Muscle layer of duodenum (tissue), 2 donors: ENCODE measurements around the gene SDK1.
"Not testable (repeated sequence)": the region's sequence is repeated elsewhere in the genome, so short reads cannot be mapped to it uniquely, and the experiment has no call there.

ENCODE experiments used
- H3K27ac ChIP-seq: one replicate; pipeline ENCODE4 v1.7.0; 2013; ENCODE audit warnings: mild to moderate bottlenecking, low read length
- H3K27me3 ChIP-seq: one replicate; pipeline ENCODE4 v1.7.0; 2013; ENCODE audit warnings: low read depth, mild to moderate bottlenecking, control low read depth, low read length
- H3K36me3 ChIP-seq, 2 donors: one replicate each; pipeline ENCODE4 v1.7.0; 2013; ENCODE audit warnings: low read length in 2 of 2, control low read depth in 1 of 2, mild to moderate bottlenecking in 1 of 2; ENCODE audit not compliant: insufficient read depth in 2 of 2, control insufficient read depth in 1 of 2
- H3K4me1 ChIP-seq, 2 donors: one replicate each; pipeline ENCODE4 v1.7.0; 2013; ENCODE audit warnings: low read length in 2 of 2, mild to moderate bottlenecking in 2 of 2, control low read depth in 1 of 2, moderate library complexity in 1 of 2; ENCODE audit not compliant: insufficient read depth in 2 of 2, control insufficient read depth in 1 of 2
- H3K4me3 ChIP-seq, 2 donors: one replicate each; pipeline ENCODE4 v1.7.0; 2013; ENCODE audit warnings: low read length in 2 of 2, low read depth in 1 of 2, mild to moderate bottlenecking in 1 of 2
- H3K9me3 ChIP-seq, 2 donors: one replicate each; pipeline ENCODE4 v1.7.0; 2013; ENCODE audit warnings: low read length in 2 of 2, control low read depth in 1 of 2, mild to moderate bottlenecking in 1 of 2; ENCODE audit not compliant: control insufficient read depth in 1 of 2
- donor health status: healthy.

The SDK1 gene

GRCh38 chr7:4093035-4093434 is 792.0 kb downstream of the SDK1 start:
- Histone ChIP-seq H3K27me3 (no peaks in the 10 kb centered on the region), H3K4me1 (no peaks in the 10 kb centered on the region), H3K27ac (no peak overlapping the region), H3K36me3 (peaks cover 0 to 5% of the 10 kb centered on the region in 2 donors), H3K4me3 (no peak overlapping the region), H3K9me3 (peaks cover 0 to 9% of the 10 kb centered on the region in 2 donors)

- Histone ChIP-seq H3K4me3 (no peak overlapping the region), H3K4me1 (no peaks in the 10 kb centered on the region)
Measured at GRCh38 chr7:4093483-4093882, 792.4 kb downstream of the SDK1 start.

DNA sequence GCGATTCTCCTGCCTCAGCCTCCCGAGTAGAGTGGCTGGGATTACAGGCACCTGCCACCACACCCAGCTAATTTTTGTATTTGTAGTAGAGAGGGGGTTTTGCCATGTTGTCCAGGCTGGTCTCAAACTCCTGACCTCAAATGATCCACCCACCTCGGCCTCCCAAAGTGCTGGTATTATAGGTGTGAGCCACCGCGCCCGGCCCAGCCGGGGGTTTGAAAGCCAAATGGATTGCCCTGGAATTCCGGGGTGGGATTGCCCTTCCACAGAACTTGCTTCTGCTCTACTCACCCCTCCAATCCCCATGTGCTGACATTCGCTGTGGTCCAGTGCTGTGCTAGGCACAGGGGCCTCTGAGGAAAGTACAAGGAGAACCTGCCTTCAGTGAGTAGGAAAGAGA is 793.1 kb downstream of the SDK1 start:
- not testable (repeated sequence) for H3K4me1 ChIP-seq, H3K4me3 ChIP-seq, H3K36me3 ChIP-seq, H3K27me3 ChIP-seq, H3K9me3 ChIP-seq, H3K27ac ChIP-seq

More at GRCh38 chr7:4093483-4093882, 792.4 kb downstream of the SDK1 start:
- Histone ChIP-seq H3K9me3 (peaks cover 0 to 9% of the 10 kb centered on the region in 2 donors), H3K36me3 (peaks cover 0 to 5% of the 10 kb centered on the region in 2 donors), H3K27ac (no peak overlapping the region), H3K27me3 (no peaks in the 10 kb centered on the region)

DNA sequence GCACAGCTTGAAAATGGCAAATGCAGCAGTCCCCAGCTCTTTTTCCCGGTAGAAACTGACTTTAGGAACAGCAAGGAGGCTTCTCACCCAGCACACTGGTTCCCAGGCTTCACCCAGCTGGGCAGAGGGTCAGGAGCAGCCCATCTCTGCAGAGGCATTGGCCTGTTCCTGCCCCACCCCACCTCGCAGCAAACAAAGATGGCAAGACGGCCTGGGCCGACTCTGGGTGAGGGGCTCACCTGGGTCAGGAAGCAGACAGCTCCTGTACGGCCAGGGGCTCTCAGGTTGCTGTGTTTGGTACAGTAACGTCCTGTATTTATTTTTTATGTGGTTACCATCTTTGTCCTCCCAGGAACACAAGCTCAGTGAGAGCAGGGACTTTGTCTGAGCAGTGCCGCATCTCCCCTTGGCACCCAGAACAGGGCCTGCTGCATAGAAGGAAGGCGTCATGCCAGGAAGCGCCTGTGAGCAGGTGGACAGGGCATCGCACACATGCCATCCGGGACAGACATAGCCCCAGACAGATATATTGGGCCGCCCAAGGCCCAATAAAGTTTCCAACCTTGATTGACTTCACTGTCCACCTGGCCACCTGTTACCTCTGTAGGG is 796.1 kb downstream of the SDK1 start:
- Histone ChIP-seq H3K4me1 (no peaks in the 10 kb centered on the region), H3K36me3 (no peaks in the 10 kb centered on the region), H3K9me3 (no peaks in the 10 kb centered on the region), H3K4me3 (no peak overlapping the region), H3K27me3 (no peaks in the 10 kb centered on the region), H3K27ac (no peak overlapping the region)

DNA sequence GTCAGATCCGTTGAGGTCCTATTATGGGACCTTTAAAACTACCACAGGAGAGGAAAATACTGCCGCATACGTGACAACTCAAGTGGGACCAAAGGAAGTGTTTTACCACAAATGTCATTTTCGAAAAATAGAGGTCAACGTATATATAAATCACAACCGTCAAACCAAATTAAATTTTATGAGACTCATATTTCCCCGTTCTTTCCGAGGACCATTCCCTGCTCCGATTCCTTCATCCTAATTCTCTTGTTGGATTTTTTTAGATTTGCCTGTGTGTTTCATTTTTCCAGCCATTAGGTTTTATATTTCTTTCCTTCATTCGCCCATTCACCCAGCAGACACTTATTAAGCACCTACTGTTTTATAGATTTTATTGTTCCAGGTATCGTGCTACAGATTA is 797.1 kb downstream of the SDK1 start:
- no peak overlapping the region for H3K4me3 ChIP-seq
- H3K27ac ChIP-seq = no peak overlapping the region
- H3K36me3 ChIP-seq = no peaks in the 10 kb centered on the region
- no peaks in the 10 kb centered on the region for H3K4me1 ChIP-seq
- no peaks in the 10 kb centered on the region for H3K27me3 ChIP-seq
- no peaks in the 10 kb centered on the region for H3K9me3 ChIP-seq

DNA sequence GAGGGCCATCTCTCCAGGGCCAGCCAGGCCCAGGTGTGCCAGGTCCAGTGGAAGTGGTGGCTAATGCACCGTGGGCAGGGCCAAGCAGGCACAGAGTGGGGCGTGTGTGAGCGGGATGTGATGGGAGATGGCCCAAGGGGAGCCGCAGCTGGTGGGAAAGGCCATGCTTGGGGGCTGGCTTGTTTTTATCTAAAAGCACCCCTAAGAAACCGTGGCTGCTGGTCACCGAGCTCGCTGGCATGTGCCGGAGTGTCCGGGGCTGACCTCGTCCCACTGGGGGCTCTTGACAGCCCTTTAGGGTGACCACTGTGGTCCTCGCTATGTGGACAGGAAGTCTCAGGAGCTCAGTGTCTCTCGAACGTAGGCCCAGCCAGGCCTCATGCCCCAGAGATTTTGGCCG is 798.6 kb downstream of the SDK1 start:
- H3K27ac ChIP-seq = no peak overlapping the region
- no peaks in the 10 kb centered on the region for H3K4me1 ChIP-seq
- no peaks in the 10 kb centered on the region for H3K9me3 ChIP-seq
- H3K27me3 ChIP-seq = no peaks in the 10 kb centered on the region
- no peak overlapping the region for H3K4me3 ChIP-seq
- no peaks in the 10 kb centered on the region for H3K36me3 ChIP-seq

DNA sequence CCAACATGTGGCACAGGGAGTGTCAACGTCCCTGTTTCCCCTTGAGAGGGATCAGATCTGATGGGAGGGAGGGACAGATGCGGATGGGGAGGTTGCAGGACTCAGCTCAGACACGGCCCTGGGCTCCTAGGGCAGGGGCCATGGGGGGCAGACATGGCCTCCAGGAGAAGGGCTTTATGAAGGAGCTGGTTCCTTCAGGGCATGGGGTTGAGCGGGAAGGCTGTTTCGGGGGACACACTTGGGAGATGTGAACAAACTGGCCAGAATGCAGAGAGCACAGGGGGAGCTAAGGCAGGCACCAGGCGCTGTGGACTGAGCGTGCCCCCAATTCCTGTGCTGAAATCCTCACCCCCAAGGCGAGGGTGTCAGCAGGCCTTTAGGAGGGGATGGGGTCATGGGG is 799.1 kb downstream of the SDK1 start:
- Histone ChIP-seq H3K9me3 (no peaks in the 10 kb centered on the region), H3K27ac (no peak overlapping the region), H3K36me3 (no peaks in the 10 kb centered on the region), H3K27me3 (no peaks in the 10 kb centered on the region), H3K4me1 (no peaks in the 10 kb centered on the region), H3K4me3 (no peak overlapping the region)

DNA sequence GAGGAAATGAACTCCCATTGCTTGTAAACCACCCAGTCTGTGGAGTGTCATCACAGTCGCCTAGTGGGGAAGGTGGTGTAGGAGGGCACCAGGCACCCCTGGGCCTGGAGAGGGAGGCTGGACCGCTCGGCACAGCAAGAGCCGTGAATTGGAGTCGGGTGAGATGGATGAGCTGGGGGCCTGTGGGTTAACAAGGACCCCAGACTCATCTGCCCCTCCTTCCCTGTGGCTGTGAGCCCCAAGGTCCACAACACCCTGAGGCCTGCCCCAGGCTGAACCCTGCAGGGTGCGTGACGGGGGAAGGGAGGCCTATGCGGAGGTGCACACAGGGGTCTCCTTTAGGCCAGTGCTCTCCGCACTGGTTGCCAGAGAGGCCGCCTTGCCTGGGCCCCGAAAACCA is 799.6 kb downstream of the SDK1 start:
- Histone ChIP-seq H3K4me3 (no peak overlapping the region), H3K27ac (no peak overlapping the region)

DNA sequence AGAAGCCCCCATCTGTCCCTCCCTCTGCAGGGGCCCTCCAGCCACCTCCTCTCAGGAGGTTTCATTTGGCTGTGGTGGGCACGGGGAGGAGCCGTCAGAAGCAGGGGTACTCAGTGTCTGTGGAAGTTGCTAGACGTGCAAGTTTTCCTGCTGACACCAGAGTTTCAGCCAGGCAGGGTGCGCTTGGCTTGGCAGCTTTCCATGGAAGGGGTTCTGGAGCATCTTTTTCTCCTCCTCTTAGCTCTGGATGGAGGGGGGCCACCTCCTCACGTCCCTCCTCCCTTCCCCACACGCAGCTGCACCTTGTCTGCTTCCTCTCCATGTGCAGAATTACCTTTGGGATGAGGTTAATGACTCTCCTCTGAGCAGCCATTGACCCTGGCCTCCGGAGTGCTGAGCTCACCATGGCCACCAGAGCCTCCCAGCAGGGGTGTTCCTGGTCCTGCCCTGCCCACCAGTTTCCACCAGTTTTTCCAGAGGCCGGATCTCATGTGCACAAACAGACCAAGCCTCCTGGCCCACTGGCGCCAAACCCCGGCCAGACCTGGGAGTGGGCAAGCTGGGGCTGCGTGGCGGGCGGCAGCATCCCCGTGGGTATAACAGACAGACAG is 801.3 kb downstream of the SDK1 start:
- no peak overlapping the region for H3K4me3 ChIP-seq
- no peaks in the 10 kb centered on the region for H3K36me3 ChIP-seq
- H3K27ac ChIP-seq = no peak overlapping the region
- no peaks in the 10 kb centered on the region for H3K4me1 ChIP-seq
- no peaks in the 10 kb centered on the region for H3K9me3 ChIP-seq
- no peaks in the 10 kb centered on the region for H3K27me3 ChIP-seq

More for the DNA sequence above, 799.6 kb downstream of the SDK1 start:
- Histone ChIP-seq H3K36me3 (no peaks in the 10 kb centered on the region), H3K27me3 (no peaks in the 10 kb centered on the region), H3K4me1 (no peaks in the 10 kb centered on the region), H3K9me3 (no peaks in the 10 kb centered on the region)

DNA sequence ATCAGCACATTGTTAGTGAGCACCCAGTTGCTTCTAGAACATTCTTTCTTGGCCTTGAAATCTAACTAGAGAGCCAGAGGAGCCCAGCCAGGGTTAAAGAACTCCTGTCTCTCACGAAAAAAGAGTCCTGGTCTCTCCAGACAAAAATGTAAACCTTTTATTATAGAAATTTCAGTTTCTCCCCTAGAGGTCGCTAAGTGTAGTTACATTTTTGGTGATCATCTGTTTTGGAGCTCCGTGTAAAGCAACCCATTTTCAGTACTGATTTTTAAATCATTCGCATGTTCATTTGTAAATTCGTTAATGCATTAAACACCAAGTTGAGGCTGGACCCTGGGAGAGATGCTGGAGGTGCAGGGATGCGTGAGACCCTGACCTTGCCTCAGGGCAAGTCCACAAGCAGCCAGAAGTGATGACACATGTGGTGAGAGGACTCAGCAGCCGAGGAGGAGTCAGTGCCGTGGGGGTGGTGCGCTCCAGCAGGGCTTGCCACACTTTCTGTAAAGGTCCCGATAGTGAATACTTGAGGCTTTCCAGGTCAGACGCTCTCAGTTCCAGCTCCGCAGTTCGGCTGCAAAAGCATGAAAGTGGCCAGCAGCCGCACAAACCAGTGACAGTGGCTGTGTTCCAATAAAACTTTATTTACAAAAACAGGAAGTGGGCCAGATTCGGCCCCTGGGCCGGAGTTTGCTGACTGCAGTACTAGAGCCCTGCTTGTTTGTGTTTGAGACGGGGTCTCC is 802.5 kb downstream of the SDK1 start:
- Histone ChIP-seq H3K4me3 (no peak overlapping the region), H3K27ac (no peak overlapping the region)

DNA sequence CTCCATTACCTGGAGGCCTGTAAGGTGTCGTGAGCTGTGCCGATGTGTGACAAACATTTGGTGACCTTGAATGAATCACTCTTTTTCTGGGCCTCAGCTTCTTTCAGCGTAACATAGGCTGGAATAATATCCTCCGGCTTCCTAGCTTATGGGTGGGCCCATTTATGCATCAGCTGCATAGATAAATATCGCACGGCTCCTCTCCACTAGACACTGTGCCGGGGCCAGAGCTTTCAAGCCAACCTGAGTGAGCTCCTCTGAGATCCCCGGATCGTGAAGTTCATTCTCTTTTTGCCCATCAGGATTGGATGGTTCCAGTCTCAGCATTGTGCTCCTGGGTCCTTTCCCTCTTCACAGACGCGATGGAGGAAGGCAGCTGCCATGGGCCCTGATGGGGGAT is 806.8 kb downstream of the SDK1 start:
- no peaks in the 10 kb centered on the region for H3K4me1 ChIP-seq
- H3K27ac ChIP-seq = no peak overlapping the region
- H3K27me3 ChIP-seq = no peaks in the 10 kb centered on the region
- H3K9me3 ChIP-seq = no peaks in the 10 kb centered on the region
- no peak overlapping the region for H3K4me3 ChIP-seq
- H3K36me3 ChIP-seq = no peaks in the 10 kb centered on the region

More for the DNA sequence above, 802.5 kb downstream of the SDK1 start:
- no peaks in the 10 kb centered on the region for H3K36me3 ChIP-seq
- H3K9me3 ChIP-seq = no peaks in the 10 kb centered on the region
- H3K27me3 ChIP-seq = no peaks in the 10 kb centered on the region
- H3K4me1 ChIP-seq = no peaks in the 10 kb centered on the region
